Kidney glomerular epithelial cell (primary cell): ENCODE data around the gene STX8.

Experiments
- DNase-seq: peaks from one replicate; lab custom pipeline; 2025; lab: John Stamatoyannopoulos, UW

STX8 gene

DNA sequence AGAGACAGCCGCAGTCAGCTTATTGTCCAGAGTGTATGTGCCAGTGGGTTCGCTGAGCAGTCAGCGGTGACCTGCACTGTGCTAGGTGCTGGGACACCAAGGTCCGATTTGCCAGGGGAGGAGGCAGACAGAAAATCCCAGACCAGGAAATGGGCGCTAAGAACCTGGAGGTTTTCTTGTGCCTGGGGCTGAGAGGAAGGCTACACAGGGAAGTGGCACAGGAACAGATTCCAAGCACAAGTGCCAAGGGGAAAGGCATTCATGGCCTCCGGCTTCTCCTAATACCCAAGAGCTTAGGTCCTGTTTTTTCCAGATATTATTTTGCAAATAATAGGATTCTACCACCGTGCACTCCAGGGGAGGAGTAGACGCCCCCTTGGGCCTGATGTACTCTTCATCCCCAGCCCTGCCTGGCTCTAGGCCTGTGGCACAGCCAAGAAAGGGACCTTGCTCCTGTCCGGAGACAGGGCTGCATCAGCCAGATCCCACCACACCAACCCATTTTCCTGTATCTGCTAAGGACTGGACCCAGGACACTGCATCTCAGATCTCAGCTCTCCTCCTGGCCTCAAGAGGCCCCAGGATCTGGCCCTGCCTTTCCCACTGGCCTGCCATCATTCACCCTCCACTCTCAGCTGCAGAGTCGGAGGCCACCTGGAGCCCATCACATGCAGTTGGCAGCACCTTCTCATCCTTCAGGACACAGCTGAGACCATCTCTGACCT lies 367.1 kb downstream of the STX8 start:
- DNase-seq = no peak

DNA sequence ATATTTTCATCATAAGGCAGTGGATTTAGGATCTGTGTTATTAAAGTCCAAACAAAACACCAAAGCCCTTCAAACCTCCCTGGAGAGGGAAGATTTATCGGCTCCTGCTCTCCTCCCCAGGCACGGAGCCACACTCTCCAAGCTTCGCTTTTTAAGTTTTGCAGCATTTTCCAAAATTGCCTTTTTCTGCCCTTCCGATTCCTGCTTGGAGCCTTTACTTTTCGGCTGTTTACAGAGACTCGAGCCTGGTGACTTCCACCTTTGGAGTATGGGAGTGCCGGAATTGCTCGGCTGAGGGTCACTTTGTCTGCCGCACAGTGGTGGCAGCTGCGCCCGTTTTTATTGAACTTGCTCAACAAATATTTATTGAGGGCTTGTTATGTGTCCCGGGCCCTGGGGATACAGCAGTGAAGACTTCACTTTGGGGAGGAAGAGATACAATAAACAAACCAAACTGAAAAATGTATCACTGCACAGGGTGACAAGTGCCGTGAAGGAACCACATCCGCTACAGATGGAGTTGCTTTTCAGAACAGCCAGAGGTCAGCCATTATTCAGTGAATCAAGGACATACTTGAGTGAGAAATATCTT lies 368.8 kb downstream of the STX8 start:
- DNase-seq = no peak

DNA sequence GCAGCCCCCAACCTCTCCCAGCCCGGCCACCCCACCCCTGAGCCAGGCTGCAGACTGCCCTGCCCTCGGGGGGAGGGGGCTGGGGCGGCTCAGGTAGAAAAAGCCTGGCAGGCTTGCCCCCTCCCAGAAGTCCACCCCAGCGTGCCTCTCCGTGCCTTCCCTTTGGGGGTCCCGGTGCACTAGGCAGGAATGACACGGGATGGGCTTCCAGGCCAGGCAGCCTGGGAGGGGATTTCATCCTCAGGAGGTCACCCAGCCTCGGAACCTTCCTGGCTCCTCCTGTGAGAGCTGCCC lies 369.3 kb downstream of the STX8 start:
- DNase-seq = no peak

DNA sequence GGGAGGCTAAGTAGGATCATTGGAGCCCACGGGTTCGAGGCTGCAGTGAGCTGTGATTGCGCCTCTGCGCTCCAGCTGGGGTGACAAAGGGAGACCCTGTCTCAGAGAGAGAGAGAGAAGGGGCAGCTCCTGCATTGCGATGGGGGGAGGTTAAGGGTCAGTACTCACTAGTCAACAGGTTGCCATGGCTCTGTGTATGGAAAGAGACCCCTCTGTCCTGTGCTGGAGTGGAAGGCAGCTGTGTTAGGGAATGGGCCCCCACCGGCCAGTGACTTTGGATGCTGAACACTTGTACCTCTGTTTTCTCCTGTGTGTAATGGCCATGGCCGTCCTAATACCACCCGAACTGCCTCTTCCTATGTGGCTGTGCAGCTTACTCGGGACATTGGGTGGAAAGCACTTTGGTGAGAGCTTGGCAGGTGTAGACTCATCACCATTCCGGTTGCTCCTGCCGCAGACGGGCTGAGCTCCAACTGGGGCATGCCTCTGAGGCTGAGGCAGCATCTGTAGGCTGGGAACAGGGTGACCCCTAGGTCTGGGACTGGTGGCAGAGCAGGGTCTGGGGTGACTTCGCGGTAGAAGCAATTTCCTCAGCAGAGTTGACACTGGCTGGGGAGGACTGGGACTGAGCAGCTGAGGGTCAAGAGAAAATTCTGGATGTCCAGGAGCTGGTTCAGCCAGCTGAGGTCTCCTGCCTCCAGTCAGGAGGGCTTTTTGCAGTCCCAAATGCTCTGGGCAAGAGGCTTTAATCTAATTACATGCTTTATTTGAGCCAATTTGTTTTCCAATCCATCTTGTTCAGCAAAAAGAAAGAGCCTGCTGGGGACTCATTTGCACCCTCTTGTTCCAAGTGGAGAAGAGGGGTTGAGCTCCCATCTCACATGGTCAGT lies 369.9 kb downstream of the STX8 start:
- no peak for DNase-seq

DNA sequence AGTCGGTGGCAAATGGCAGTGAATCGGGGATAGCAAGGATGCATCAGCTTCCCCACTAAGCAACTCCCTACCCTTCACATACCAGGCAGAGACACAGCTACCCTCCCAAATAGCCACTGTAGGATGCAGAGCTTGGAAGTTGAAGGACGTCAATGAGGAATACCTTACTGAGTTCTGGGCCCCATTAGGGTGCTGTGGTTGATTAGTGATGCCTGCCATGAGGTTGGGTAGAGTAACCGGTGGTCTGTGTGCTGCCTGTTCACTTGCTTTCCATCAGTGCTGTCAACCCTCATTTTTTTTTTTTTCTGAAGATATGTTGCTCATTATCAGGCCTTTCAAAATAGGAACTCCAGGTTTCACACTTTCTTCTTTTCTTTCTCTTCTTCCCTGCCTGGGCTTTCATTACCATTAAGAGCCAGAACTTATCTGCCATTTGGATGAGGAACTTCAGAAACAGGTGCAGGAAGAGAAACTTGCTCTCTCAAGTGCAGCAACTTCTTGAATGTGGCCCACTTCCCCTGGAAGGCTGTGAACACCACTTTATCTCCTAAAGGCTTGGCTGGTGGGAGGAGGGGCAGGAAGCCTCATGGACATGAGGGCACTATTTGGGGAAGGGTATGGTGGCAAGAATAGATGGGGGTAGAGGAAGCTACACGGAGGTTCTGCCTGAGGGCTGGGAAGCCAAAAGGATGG lies 370.8 kb downstream of the STX8 start:
- DNase-seq = no peak

GRCh38 chr17:9203771-9204425 lies 371.7 kb downstream of the STX8 start:
- DNase-seq = no peak

DNA sequence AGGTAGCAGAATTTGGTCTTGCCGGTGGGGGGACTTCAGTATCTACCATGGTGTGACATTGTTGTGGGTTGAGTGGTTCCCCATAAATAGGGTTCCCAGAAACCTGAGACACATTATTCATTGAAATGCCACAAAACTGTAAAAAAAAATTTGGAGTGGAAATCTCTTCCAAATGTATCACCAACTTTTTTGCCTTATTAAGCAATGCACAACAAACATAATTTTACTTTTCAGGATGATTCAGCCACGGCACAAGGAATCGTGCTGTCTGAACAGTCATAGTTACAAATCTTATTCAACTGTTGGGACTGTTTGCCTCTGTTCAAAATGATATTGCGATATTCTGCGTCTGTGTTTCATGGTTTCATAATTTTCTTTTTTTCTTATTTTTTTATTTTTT lies 373.1 kb downstream of the STX8 start:
- DNase-seq = no peak

DNA sequence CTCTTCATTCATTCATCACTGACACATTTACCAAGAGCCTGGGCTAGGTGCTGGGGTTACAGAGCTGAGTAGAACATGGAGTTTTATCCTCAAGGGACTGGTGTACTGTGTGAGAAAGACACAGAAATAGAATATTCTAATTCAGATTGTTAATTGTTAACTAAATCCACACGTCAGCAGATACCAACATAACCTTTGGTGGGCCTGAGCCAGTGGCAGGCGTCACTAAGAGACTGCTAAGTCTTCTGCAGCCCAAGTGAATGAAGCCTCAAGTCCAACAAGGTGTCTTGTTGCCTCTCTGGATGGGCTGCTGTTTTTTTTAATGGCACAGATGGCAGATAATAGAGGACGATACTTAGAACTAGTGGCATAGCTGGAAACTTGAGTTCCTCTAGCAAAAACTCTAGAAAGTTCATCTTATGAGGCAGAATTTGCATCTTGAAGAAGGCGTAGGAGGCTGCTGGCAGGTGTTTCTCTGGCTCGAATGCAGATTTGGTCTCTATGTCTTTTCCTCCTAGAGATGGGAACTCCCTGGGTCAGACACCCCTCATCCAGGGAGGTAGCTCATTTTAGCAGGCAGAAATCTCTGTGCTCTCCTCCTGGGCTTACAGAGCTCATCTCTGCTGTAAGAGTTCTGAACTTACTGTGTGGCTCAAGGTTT lies 374.8 kb downstream of the STX8 start:
- DNase-seq = no peak
